HepG2 (cell line): ENCODE measurements around the gene OR7A5. TPM values are rescaled to one million over a fixed set of nuclear protein-coding genes. Genes with fewer than 3 reads are reported as not detected.

Source experiments
- ATAC-seq: fragments of 200-7000 bp; cut with Tn5 transposase; 3 replicates; pipeline ENCODE4 v1.9.1; 2020; ENCODE audit warnings: mild to moderate bottlenecking, moderate library complexity
- BruUV-seq: library from RNA; stranded (reverse); fragments of 400-500 nt; replicated peaks from 2 replicates; lab custom pipeline; 2021; lab: Mats Ljungman, UMichigan
- CTCF ChIA-PET: fragments of 300-600 bp; formaldehyde crosslinking; extraction: SDS; loops from one replicate; lab custom pipeline; 2021; ENCODE audit warnings: low total read pairs, inconsistent platforms, low intra/inter-chr PET ratio; lab: Yijun Ruan, JAX
- POLR2A ChIA-PET: fragments of 350-600 bp; sonication (Branson Sonifier 250); formaldehyde crosslinking; loops from one replicate; lab custom pipeline; 2020; ENCODE audit warnings: antibody characterized with exemption, inconsistent platforms; lab: Yijun Ruan, JAX
- DNase-seq: peaks from one replicate; pipeline ENCODE4 v3.0.0-alpha.2; 2015; ENCODE audit warnings: low spot score
- FAIRE-seq: peaks from 3 replicates; lab custom pipeline; 2011; peaks lifted over from hg19 to GRCh38; lab: Jason Lieb, UNC
- H2AFZ ChIP-seq: one replicate; pipeline ENCODE4 v1.6.1; 2011; ENCODE audit warnings: low read length, inconsistent platforms
- H3K27ac ChIP-seq: fragments of 300-600 bp; 3 replicates; pipeline ENCODE4 v1.8.0; 2011; ENCODE audit warnings: mixed run types, mild to moderate bottlenecking, mixed read lengths, low read length, inconsistent platforms; ENCODE audit not compliant: insufficient read depth; ENCODE audit errors: extremely low read length
- H3K27me3 ChIP-seq, 2 experiments: fragments of 200-600 bp in 1 of 2; 2 replicates in 1 of 2; 3 replicates in 1 of 2; pipeline versions ENCODE4 v1.6.0 to v1.8.0; 2011; ENCODE audit warnings: low read length in 2 of 2, mild to moderate bottlenecking in 2 of 2, moderate library complexity in 2 of 2, inconsistent platforms in 1 of 2; ENCODE audit not compliant: insufficient read depth in 2 of 2, control insufficient read depth in 1 of 2
- H3K36me3 ChIP-seq, 2 experiments: fragments of 200-600 bp in 1 of 2; replicated peaks in 1 of 2; 2 replicates in 1 of 2; 3 replicates in 1 of 2; pipeline versions ENCODE4 v1.5.1 to v1.8.0; 2011; ENCODE audit warnings: low read length in 2 of 2, inconsistent platforms in 1 of 2; ENCODE audit not compliant: insufficient read depth in 2 of 2, control insufficient read depth in 1 of 2
- H3K4me1 ChIP-seq: 2 replicates; pipeline ENCODE4 v1.5.1; 2012; ENCODE audit warnings: low read length, inconsistent platforms; ENCODE audit not compliant: insufficient read depth
- H3K4me2 ChIP-seq: 2 replicates; pipeline ENCODE4 v1.6.0; 2011; ENCODE audit warnings: low read depth, low read length, inconsistent platforms
- H3K4me3 ChIP-seq, 3 experiments: fragments of 200-600 bp in 1 of 3; sonication (generic), shearing (Covaris generic) in 1 of 3; replicated peaks in 1 of 3; 2 replicates each; pipeline ENCODE4 v1.5.1; 2011 to 2016; ENCODE audit warnings: low read length in 3 of 3, inconsistent platforms in 2 of 3, low read depth in 2 of 3, mild to moderate bottlenecking in 2 of 3, control low read depth in 1 of 3, mixed read lengths in 1 of 3; ENCODE audit not compliant: insufficient read depth in 1 of 3
- H3K79me2 ChIP-seq: one replicate; pipeline ENCODE4 v1.6.1; 2011; ENCODE audit warnings: low read length, inconsistent platforms; ENCODE audit not compliant: insufficient read depth
- H3K9ac ChIP-seq: 2 replicates; pipeline ENCODE4 v1.6.0; 2011; ENCODE audit warnings: mild to moderate bottlenecking, low read depth, low read length, inconsistent platforms; ENCODE audit not compliant: insufficient read depth
- H3K9me3 ChIP-seq: 2 replicates; pipeline ENCODE4 v1.5.1; 2012; ENCODE audit warnings: mild to moderate bottlenecking, low read length
- H4K20me1 ChIP-seq: 2 replicates; pipeline ENCODE4 v1.6.0; 2011; ENCODE audit warnings: inconsistent platforms, mild to moderate bottlenecking, low read length, moderate library complexity; ENCODE audit not compliant: insufficient read depth
- FOXC1 ChIP-seq: sonication (generic); formaldehyde crosslinking; IDR thresholded peaks from 2 replicates; pipeline ENCODE4 v1.8.0; 2022; ENCODE audit warnings: mild to moderate bottlenecking, missing genetic modification reagents, borderline replicate concordance
- RBM39 ChIP-seq: fragments of 200-400 bp; formaldehyde crosslinking; IDR thresholded peaks from one replicate; pipeline ENCODE4 v1.6.1; 2018; ENCODE audit warnings: antibody characterized with exemption, mild to moderate bottlenecking, low read depth, low read length; ENCODE audit not compliant: poor library complexity, severe bottlenecking
- ZBTB3 ChIP-seq: sonication (generic); formaldehyde crosslinking; IDR thresholded peaks from 2 replicates; pipeline ENCODE4 v1.4.0; 2020; ENCODE audit warnings: low read depth, mild to moderate bottlenecking, moderate library complexity, missing genetic modification reagents, borderline replicate concordance
- ZEB1 ChIP-seq: IDR thresholded peaks from 2 replicates; pipeline ENCODE4 v1.6.1; 2012; ENCODE audit warnings: mild to moderate bottlenecking, low read depth, inconsistent platforms; ENCODE audit not compliant: insufficient replicate concordance
- ZNF773 ChIP-seq: sonication (generic); formaldehyde crosslinking; IDR thresholded peaks from 2 replicates; pipeline ENCODE4 v1.4.0; 2020; ENCODE audit warnings: missing genetic modification reagents, borderline replicate concordance
- ZNF878 ChIP-seq: sonication (generic); formaldehyde crosslinking; IDR thresholded peaks from 2 replicates; pipeline ENCODE4 v1.8.1; 2023; ENCODE audit warnings: mild to moderate bottlenecking, missing genetic modification reagents, moderate library complexity
- WGBS: methylation state at CpG from one replicate; pipeline ENCODE4 v1.1.6; 2017; ENCODE audit warnings: low lambda C conversion rate; 5-methylcytosine and 5-hydroxymethylcytosine counted together
- in situ Hi-C: cut with HindIII; loops from 2 replicates; pipeline ENCODE4 v1.10.0; 2017; ENCODE audit warnings: low pct_unique_long_range_greater_than_20kb; ENCODE audit not compliant: extremely low pct_ligation_motif_present
- intact Hi-C: fragments of 100-400 bp; cut with micrococcal nuclease; formaldehyde crosslinking; loops from one replicate; pipeline ENCODE4 v1.10.0; 2022; ENCODE audit not compliant: unreplicated experiment
- polyA plus RNA-seq, 8 experiments: library from polyadenylated mRNA; depleted of rRNA in 3 of 8; stranded (reverse) in 7 of 8; unstranded in 1 of 8; fragments of >200 nt; fragmentation: Illumina TruSeq in 4 of 8; extraction: Trizol in 4 of 8; gene quantifications; 2 replicates each; pipeline versions ENCODE4 v1.2.1 to v1.2.3, GENCODE V29; 2011 to 2016; ENCODE audit warnings: low read depth in 4 of 8, missing spikeins in 1 of 8, mixed read lengths in 1 of 8; ENCODE audit not compliant: insufficient read depth in 1 of 8
- total RNA-seq, 5 experiments: library from RNA; depleted of rRNA; stranded (reverse); fragments of >200 nt; fragmentation: Illumina TruSeq; extraction: Trizol; gene quantifications; 2 replicates each; pipeline ENCODE4 v1.2.3, GENCODE V29; 2016; ENCODE audit warnings: low read depth in 1 of 5
- TF ChIP-seq, protein P1 (sequence below): sonication (generic); formaldehyde crosslinking; IDR thresholded peaks from 2 replicates; pipeline ENCODE4 v1.5.0; 2020; ENCODE audit warnings: missing genetic modification reagents
- TF ChIP-seq, protein P2 (sequence below): sonication (generic); formaldehyde crosslinking; IDR thresholded peaks from 2 replicates; pipeline ENCODE4 v1.9.0; 2021; ENCODE audit warnings: missing genetic modification reagents, borderline replicate concordance
- TF ChIP-seq, protein P3 (sequence below): sonication (generic); formaldehyde crosslinking; IDR thresholded peaks from 2 replicates; pipeline ENCODE4 v1.4.0; 2020; ENCODE audit warnings: missing genetic modification reagents
- TF ChIP-seq, protein P4 (sequence below): sonication (generic); formaldehyde crosslinking; IDR thresholded peaks from one replicate; pipeline ENCODE4 v1.5.1; 2020; ENCODE audit warnings: mild to moderate bottlenecking, missing genetic modification reagents; ENCODE audit errors: not compliant biosample characterization

OR7A5 gene
- total and polyA plus RNA-seq, 2 of the 13 experiments (the other 11 are each of a cell fraction or from before 2014, with no cell fraction given): not detected

DNA sequence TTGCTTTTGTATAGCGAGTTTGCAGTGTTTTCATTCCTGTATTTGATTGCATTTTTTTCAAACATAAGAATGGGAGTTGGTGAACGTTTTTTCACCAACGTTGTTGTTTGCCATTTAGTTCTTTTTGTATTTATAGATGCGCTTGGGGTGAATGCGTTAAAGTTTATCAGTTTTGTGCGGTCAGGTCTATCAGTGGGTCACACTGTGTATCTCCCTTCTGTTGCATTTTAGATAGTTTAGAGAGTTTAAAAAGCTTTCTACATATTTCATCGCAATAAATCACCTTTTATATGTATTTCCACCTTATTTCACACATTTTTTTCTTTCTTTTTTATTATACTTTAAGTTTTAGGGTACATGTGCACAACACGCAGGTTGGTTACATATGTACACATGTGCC, 16.4 kb downstream of the OR7A5 start:
- intact Hi-C loops: no loop called here
- H2AFZ ChIP-seq: no peak overlapping the region
- DNase-seq: no peak
- in situ Hi-C loops: no loop called here
- no peak overlapping the region for H3K9ac ChIP-seq
- BruUV-seq: no TSS peak
- no peaks in the 10 kb centered on the region for H3K9me3 ChIP-seq
- FAIRE-seq: no peak
- no peak overlapping the region for H3K4me3 ChIP-seq
- no peaks in the 10 kb centered on the region for H3K27me3 ChIP-seq
- H3K4me1 ChIP-seq: no peaks in the 10 kb centered on the region
- H3K79me2 ChIP-seq: no peaks in the 10 kb centered on the region
- no peak overlapping the region for H3K27ac ChIP-seq
- WGBS: 17% methylated on average over 8 of the region's 8 CpGs
- H3K4me2 ChIP-seq: no peak overlapping the region
- no peak for ATAC-seq
- no peaks in the 10 kb centered on the region for H4K20me1 ChIP-seq
- no peaks in the 10 kb centered on the region for H3K36me3 ChIP-seq
- ChIA-PET CTCF (no interaction called here), POLR2A (no interaction called here)
- TF ChIP-seq, protein P1, sequence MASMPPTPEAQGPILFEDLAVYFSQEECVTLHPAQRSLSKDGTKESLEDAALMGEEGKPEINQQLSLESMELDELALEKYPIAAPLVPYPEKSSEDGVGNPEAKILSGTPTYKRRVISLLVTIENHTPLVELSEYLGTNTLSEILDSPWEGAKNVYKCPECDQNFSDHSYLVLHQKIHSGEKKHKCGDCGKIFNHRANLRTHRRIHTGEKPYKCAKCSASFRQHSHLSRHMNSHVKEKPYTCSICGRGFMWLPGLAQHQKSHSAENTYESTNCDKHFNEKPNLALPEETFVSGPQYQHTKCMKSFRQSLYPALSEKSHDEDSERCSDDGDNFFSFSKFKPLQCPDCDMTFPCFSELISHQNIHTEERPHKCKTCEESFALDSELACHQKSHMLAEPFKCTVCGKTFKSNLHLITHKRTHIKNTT (CRISPR knock-in tag): no peak
- TF ChIP-seq, protein P2, sequence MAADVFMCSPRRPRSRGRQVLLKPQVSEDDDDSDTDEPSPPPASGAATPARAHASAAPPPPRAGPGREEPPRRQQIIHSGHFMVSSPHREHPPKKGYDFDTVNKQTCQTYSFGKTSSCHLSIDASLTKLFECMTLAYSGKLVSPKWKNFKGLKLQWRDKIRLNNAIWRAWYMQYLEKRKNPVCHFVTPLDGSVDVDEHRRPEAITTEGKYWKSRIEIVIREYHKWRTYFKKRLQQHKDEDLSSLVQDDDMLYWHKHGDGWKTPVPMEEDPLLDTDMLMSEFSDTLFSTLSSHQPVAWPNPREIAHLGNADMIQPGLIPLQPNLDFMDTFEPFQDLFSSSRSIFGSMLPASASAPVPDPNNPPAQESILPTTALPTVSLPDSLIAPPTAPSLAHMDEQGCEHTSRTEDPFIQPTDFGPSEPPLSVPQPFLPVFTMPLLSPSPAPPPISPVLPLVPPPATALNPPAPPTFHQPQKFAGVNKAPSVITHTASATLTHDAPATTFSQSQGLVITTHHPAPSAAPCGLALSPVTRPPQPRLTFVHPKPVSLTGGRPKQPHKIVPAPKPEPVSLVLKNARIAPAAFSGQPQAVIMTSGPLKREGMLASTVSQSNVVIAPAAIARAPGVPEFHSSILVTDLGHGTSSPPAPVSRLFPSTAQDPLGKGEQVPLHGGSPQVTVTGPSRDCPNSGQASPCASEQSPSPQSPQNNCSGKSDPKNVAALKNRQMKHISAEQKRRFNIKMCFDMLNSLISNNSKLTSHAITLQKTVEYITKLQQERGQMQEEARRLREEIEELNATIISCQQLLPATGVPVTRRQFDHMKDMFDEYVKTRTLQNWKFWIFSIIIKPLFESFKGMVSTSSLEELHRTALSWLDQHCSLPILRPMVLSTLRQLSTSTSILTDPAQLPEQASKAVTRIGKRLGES (CRISPR knock-in tag): no peak
- no peak for TF ChIP-seq FOXC1 (CRISPR knock-in tag)
- no peak for TF ChIP-seq ZNF773 (CRISPR knock-in tag)
- no peak for TF ChIP-seq ZEB1
- TF ChIP-seq, protein P3, sequence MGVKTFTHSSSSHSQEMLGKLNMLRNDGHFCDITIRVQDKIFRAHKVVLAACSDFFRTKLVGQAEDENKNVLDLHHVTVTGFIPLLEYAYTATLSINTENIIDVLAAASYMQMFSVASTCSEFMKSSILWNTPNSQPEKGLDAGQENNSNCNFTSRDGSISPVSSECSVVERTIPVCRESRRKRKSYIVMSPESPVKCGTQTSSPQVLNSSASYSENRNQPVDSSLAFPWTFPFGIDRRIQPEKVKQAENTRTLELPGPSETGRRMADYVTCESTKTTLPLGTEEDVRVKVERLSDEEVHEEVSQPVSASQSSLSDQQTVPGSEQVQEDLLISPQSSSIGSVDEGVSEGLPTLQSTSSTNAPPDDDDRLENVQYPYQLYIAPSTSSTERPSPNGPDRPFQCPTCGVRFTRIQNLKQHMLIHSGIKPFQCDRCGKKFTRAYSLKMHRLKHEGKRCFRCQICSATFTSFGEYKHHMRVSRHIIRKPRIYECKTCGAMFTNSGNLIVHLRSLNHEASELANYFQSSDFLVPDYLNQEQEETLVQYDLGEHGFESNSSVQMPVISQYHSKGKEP (CRISPR knock-in tag): no peak
- TF ChIP-seq ZNF878 (CRISPR knock-in tag): no peak
- TF ChIP-seq, protein P4, sequence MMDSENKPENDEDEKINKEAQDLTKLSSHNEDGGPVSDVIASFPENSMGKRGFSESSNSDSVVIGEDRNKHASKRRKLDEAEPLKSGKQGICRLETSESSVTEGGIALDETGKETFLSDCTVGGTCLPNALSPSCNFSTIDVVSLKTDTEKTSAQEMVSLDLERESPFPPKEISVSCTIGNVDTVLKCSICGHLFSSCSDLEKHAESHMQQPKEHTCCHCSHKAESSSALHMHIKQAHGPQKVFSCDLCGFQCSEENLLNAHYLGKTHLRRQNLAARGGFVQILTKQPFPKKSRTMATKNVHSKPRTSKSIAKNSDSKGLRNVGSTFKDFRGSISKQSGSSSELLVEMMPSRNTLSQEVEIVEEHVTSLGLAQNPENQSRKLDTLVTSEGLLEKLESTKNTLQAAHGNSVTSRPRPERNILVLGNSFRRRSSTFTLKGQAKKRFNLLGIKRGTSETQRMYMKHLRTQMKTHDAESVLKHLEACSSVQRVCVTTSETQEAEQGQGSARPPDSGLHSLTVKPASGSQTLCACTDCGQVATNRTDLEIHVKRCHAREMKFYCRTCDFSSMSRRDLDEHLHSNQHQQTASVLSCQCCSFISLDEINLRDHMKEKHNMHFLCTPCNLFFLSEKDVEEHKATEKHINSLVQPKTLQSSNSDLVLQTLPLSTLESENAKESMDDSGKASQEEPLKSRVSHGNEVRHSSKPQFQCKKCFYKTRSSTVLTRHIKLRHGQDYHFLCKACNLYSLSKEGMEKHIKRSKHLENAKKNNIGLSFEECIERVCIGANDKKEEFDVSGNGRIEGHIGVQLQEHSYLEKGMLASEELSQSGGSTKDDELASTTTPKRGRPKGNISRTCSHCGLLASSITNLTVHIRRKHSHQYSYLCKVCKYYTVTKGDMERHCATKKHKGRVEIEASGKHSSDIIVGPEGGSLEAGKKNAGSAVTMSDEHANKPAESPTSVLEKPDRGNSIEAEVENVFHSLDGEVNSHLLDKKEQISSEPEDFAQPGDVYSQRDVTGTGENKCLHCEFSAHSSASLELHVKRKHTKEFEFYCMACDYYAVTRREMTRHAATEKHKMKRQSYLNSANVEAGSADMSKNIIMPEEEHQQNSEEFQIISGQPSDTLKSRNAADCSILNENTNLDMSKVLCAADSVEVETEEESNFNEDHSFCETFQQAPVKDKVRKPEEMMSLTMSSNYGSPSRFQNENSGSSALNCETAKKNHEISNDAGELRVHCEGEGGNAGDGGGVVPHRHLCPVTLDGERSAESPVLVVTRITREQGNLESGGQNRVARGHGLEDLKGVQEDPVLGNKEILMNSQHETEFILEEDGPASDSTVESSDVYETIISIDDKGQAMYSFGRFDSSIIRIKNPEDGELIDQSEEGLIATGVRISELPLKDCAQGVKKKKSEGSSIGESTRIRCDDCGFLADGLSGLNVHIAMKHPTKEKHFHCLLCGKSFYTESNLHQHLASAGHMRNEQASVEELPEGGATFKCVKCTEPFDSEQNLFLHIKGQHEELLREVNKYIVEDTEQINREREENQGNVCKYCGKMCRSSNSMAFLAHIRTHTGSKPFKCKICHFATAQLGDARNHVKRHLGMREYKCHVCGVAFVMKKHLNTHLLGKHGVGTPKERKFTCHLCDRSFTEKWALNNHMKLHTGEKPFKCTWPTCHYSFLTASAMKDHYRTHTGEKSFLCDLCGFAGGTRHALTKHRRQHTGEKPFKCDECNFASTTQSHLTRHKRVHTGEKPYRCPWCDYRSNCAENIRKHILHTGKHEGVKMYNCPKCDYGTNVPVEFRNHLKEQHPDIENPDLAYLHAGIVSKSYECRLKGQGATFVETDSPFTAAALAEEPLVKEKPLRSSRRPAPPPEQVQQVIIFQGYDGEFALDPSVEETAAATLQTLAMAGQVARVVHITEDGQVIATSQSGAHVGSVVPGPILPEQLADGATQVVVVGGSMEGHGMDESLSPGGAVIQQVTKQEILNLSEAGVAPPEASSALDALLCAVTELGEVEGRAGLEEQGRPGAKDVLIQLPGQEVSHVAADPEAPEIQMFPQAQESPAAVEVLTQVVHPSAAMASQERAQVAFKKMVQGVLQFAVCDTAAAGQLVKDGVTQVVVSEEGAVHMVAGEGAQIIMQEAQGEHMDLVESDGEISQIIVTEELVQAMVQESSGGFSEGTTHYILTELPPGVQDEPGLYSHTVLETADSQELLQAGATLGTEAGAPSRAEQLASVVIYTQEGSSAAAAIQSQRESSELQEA (CRISPR knock-in tag): no peak
- TF ChIP-seq RBM39: no peak
- no peak for TF ChIP-seq ZBTB3
